HepG2 (cell line): ENCODE measurements around the gene C22orf15. TPM values are rescaled to one million over a fixed set of nuclear protein-coding genes. Genes with fewer than 3 reads are reported as not detected.

ENCODE experiments used
- ATAC-seq: fragments of 200-7000 bp; cut with Tn5 transposase; 3 replicates; pipeline ENCODE4 v1.9.1; 2020; ENCODE audit warnings: mild to moderate bottlenecking, moderate library complexity
- BruUV-seq: library from RNA; stranded (reverse); fragments of 400-500 nt; replicated peaks from 2 replicates; lab custom pipeline; 2021; lab: Mats Ljungman, UMichigan
- CTCF ChIA-PET: fragments of 300-600 bp; formaldehyde crosslinking; extraction: SDS; loops from one replicate; lab custom pipeline; 2021; ENCODE audit warnings: low total read pairs, inconsistent platforms, low intra/inter-chr PET ratio; lab: Yijun Ruan, JAX
- POLR2A ChIA-PET: fragments of 350-600 bp; sonication (Branson Sonifier 250); formaldehyde crosslinking; loops from one replicate; lab custom pipeline; 2020; ENCODE audit warnings: antibody characterized with exemption, inconsistent platforms; lab: Yijun Ruan, JAX
- DNase-seq: peaks from one replicate; pipeline ENCODE4 v3.0.0-alpha.2; 2015; ENCODE audit warnings: low spot score
- FAIRE-seq: peaks from 3 replicates; lab custom pipeline; 2011; peaks lifted over from hg19 to GRCh38; lab: Jason Lieb, UNC
- H2AFZ ChIP-seq: one replicate; pipeline ENCODE4 v1.6.1; 2011; ENCODE audit warnings: low read length, inconsistent platforms
- H3K27ac ChIP-seq: fragments of 300-600 bp; 3 replicates; pipeline ENCODE4 v1.8.0; 2011; ENCODE audit warnings: mixed run types, mild to moderate bottlenecking, mixed read lengths, low read length, inconsistent platforms; ENCODE audit not compliant: insufficient read depth; ENCODE audit errors: extremely low read length
- H3K27me3 ChIP-seq, 2 experiments: fragments of 200-600 bp in 1 of 2; 2 replicates in 1 of 2; 3 replicates in 1 of 2; pipeline versions ENCODE4 v1.6.0 to v1.8.0; 2011; ENCODE audit warnings: low read length in 2 of 2, mild to moderate bottlenecking in 2 of 2, moderate library complexity in 2 of 2, inconsistent platforms in 1 of 2; ENCODE audit not compliant: insufficient read depth in 2 of 2, control insufficient read depth in 1 of 2
- H3K36me3 ChIP-seq, 2 experiments: fragments of 200-600 bp in 1 of 2; replicated peaks in 1 of 2; 2 replicates in 1 of 2; 3 replicates in 1 of 2; pipeline versions ENCODE4 v1.5.1 to v1.8.0; 2011; ENCODE audit warnings: low read length in 2 of 2, inconsistent platforms in 1 of 2; ENCODE audit not compliant: insufficient read depth in 2 of 2, control insufficient read depth in 1 of 2
- H3K4me1 ChIP-seq: 2 replicates; pipeline ENCODE4 v1.5.1; 2012; ENCODE audit warnings: low read length, inconsistent platforms; ENCODE audit not compliant: insufficient read depth
- H3K4me2 ChIP-seq: 2 replicates; pipeline ENCODE4 v1.6.0; 2011; ENCODE audit warnings: low read depth, low read length, inconsistent platforms
- H3K4me3 ChIP-seq, 3 experiments: fragments of 200-600 bp in 1 of 3; sonication (generic), shearing (Covaris generic) in 1 of 3; replicated peaks in 1 of 3; 2 replicates each; pipeline ENCODE4 v1.5.1; 2011 to 2016; ENCODE audit warnings: low read length in 3 of 3, inconsistent platforms in 2 of 3, low read depth in 2 of 3, mild to moderate bottlenecking in 2 of 3, control low read depth in 1 of 3, mixed read lengths in 1 of 3; ENCODE audit not compliant: insufficient read depth in 1 of 3
- H3K79me2 ChIP-seq: one replicate; pipeline ENCODE4 v1.6.1; 2011; ENCODE audit warnings: low read length, inconsistent platforms; ENCODE audit not compliant: insufficient read depth
- H3K9ac ChIP-seq: 2 replicates; pipeline ENCODE4 v1.6.0; 2011; ENCODE audit warnings: mild to moderate bottlenecking, low read depth, low read length, inconsistent platforms; ENCODE audit not compliant: insufficient read depth
- H3K9me3 ChIP-seq: 2 replicates; pipeline ENCODE4 v1.5.1; 2012; ENCODE audit warnings: mild to moderate bottlenecking, low read length
- H4K20me1 ChIP-seq: 2 replicates; pipeline ENCODE4 v1.6.0; 2011; ENCODE audit warnings: inconsistent platforms, mild to moderate bottlenecking, low read length, moderate library complexity; ENCODE audit not compliant: insufficient read depth
- ATM ChIP-seq: fragments of 450-650 bp; IDR thresholded peaks from 2 replicates; pipeline ENCODE4 v1.7.1; 2017; ENCODE audit warnings: mild to moderate bottlenecking, borderline replicate concordance
- CHCHD3 ChIP-seq: sonication (generic); formaldehyde crosslinking; IDR thresholded peaks from 2 replicates; pipeline ENCODE4 v1.8.0; 2022; ENCODE audit warnings: mild to moderate bottlenecking, missing genetic modification reagents, moderate library complexity
- ETV5 ChIP-seq: IDR thresholded peaks from 2 replicates; pipeline ENCODE4 v1.6.1; 2018; ENCODE audit warnings: missing biosample characterization, missing genetic modification reagents, inconsistent platforms, borderline replicate concordance
- FOSL2 ChIP-seq: sonication (generic); formaldehyde crosslinking; IDR thresholded peaks from 2 replicates; pipeline ENCODE4 v1.4.0; 2020; ENCODE audit warnings: missing genetic modification reagents
- GATAD2A ChIP-seq: IDR thresholded peaks from 2 replicates; pipeline ENCODE4 v1.6.1; 2016
- GPN1 ChIP-seq: sonication (generic); formaldehyde crosslinking; IDR thresholded peaks from 2 replicates; pipeline ENCODE4 v1.5.1; 2020; ENCODE audit warnings: missing genetic modification reagents, borderline replicate concordance
- HIC2 ChIP-seq: sonication (generic); formaldehyde crosslinking; IDR thresholded peaks from 2 replicates; pipeline ENCODE4 v1.9.0; 2022; ENCODE audit warnings: low read depth, missing genetic modification reagents
- LBX2 ChIP-seq: sonication (generic); formaldehyde crosslinking; IDR thresholded peaks from 2 replicates; pipeline ENCODE4 v1.5.0; 2020; ENCODE audit warnings: missing genetic modification reagents, mild to moderate bottlenecking, borderline replicate concordance
- MAFF ChIP-seq: IDR thresholded peaks from 2 replicates; pipeline ENCODE4 v1.6.1; 2011; ENCODE audit warnings: low read depth, low read length, improper control_type of control experiment
- NR2F6 ChIP-seq, 2 experiments: IDR thresholded peaks; 2 replicates each; pipeline ENCODE4 v1.6.1; 2016; ENCODE audit warnings: antibody characterized with exemption in 1 of 2, mild to moderate bottlenecking in 1 of 2
- RFX1 ChIP-seq: fragments of 450-650 bp; IDR thresholded peaks from 2 replicates; pipeline ENCODE4 v1.6.1; 2017
- RFX3 ChIP-seq: IDR thresholded peaks from 2 replicates; pipeline ENCODE4 v1.6.1; 2016; ENCODE audit warnings: missing biosample characterization, missing genetic modification reagents
- STAT5B ChIP-seq: sonication (generic); formaldehyde crosslinking; IDR thresholded peaks from 2 replicates; pipeline ENCODE4 v1.4.0; 2020; ENCODE audit warnings: missing genetic modification reagents
- TCF7L2 ChIP-seq: IDR thresholded peaks from 2 replicates; pipeline ENCODE4 v1.6.1; 2011; ENCODE audit warnings: mild to moderate bottlenecking, low read depth, low read length, moderate library complexity
- TMF1 ChIP-seq: sonication (generic); formaldehyde crosslinking; IDR thresholded peaks from 2 replicates; pipeline ENCODE4 v1.8.1; 2022; ENCODE audit warnings: low read depth, missing genetic modification reagents
- ZFY ChIP-seq: sonication (generic); formaldehyde crosslinking; IDR thresholded peaks from 2 replicates; pipeline ENCODE4 v1.4.0; 2020; ENCODE audit warnings: missing genetic modification reagents
- ZMYM3 ChIP-seq: sonication (generic); formaldehyde crosslinking; IDR thresholded peaks from 2 replicates; pipeline ENCODE4 v1.5.1; 2020; ENCODE audit warnings: mild to moderate bottlenecking, missing genetic modification reagents
- ZNF629 ChIP-seq: sonication (generic); formaldehyde crosslinking; conservative IDR thresholded peaks from 2 replicates; pipeline ENCODE4 v1.5.0; 2020; ENCODE audit warnings: missing genetic modification reagents
- ZNF670 ChIP-seq: sonication (generic); formaldehyde crosslinking; IDR thresholded peaks from 2 replicates; pipeline ENCODE4 v1.8.0; 2022; ENCODE audit warnings: mild to moderate bottlenecking, missing genetic modification reagents, borderline replicate concordance
- ZNF83 ChIP-seq: sonication (generic); formaldehyde crosslinking; IDR thresholded peaks from 2 replicates; pipeline ENCODE4 v1.4.0; 2020; ENCODE audit warnings: missing genetic modification reagents, mild to moderate bottlenecking, borderline replicate concordance
- WGBS: methylation state at CpG from one replicate; pipeline ENCODE4 v1.1.6; 2017; ENCODE audit warnings: low lambda C conversion rate; 5-methylcytosine and 5-hydroxymethylcytosine counted together
- in situ Hi-C: cut with HindIII; loops from 2 replicates; pipeline ENCODE4 v1.10.0; 2017; ENCODE audit warnings: low pct_unique_long_range_greater_than_20kb; ENCODE audit not compliant: extremely low pct_ligation_motif_present
- intact Hi-C: fragments of 100-400 bp; cut with micrococcal nuclease; formaldehyde crosslinking; loops from one replicate; pipeline ENCODE4 v1.10.0; 2022; ENCODE audit not compliant: unreplicated experiment
- polyA plus RNA-seq, 8 experiments: library from polyadenylated mRNA; depleted of rRNA in 3 of 8; stranded (reverse) in 7 of 8; unstranded in 1 of 8; fragments of >200 nt; fragmentation: Illumina TruSeq in 4 of 8; extraction: Trizol in 4 of 8; gene quantifications; 2 replicates each; pipeline versions ENCODE4 v1.2.1 to v1.2.3, GENCODE V29; 2011 to 2016; ENCODE audit warnings: low read depth in 4 of 8, missing spikeins in 1 of 8, mixed read lengths in 1 of 8; ENCODE audit not compliant: insufficient read depth in 1 of 8
- total RNA-seq, 5 experiments: library from RNA; depleted of rRNA; stranded (reverse); fragments of >200 nt; fragmentation: Illumina TruSeq; extraction: Trizol; gene quantifications; 2 replicates each; pipeline ENCODE4 v1.2.3, GENCODE V29; 2016; ENCODE audit warnings: low read depth in 1 of 5

The C22orf15 gene
- total and polyA plus RNA-seq, 2 of the 13 experiments (the other 11 are each of a cell fraction or from before 2014, with no cell fraction given) = not detected

GRCh38 chr22:23782703-23783102 is 19.9 kb downstream of the C22orf15 start (continued):
- TF ChIP-seq LBX2 (CRISPR knock-in tag) = no peak
- peak; percentile 36; the same call in 1 of the 2 replicates for TF ChIP-seq ZMYM3 (CRISPR knock-in tag)
- no peak for TF ChIP-seq FOSL2 (CRISPR knock-in tag)
- no peak for TF ChIP-seq ATM
- peak; percentile 76 for TF ChIP-seq ZNF629 (CRISPR knock-in tag)
- TF ChIP-seq GPN1 (CRISPR knock-in tag) = no peak
- 0 out of 2 replicates have a peak, but pooled peaks have one; percentile 13 for TF ChIP-seq ZFY (CRISPR knock-in tag)
- TF ChIP-seq STAT5B = no peak
- no peak for TF ChIP-seq MAFF
- no peak for TF ChIP-seq RFX3
- TF ChIP-seq TCF7L2 = no peak
- TF ChIP-seq ZNF83 = no peak
- TF ChIP-seq, all 625 proteins: peak for 3

GRCh38 chr22:23783265-23784150 is 20.7 kb downstream of the C22orf15 start:
- FAIRE-seq (no peak), ATAC-seq (peak; percentile 22), DNase-seq (no peak)
- intact Hi-C loops = loop anchor here (1.0 kb wide), 1 partner anchor 9 kb away; no protein-coding TSS in a partner anchor
- Histone ChIP-seq H3K79me2 (peaks cover 12% of the 10 kb centered on the region), H2AFZ (no peak overlapping the region), H3K9me3 (no peaks in the 10 kb centered on the region), H3K4me2 (peak overlapping the region; percentile 76), H3K4me1 (peaks cover 70% of the 10 kb centered on the region), H4K20me1 (peaks cover 7% of the 10 kb centered on the region), H3K9ac (0 out of 2 replicates have a peak overlapping the region, but pooled peaks have one; percentile 23), H3K4me3 (peak overlapping the region; percentile 6 to 51 (median 26); a peak in 4 of 6 replicates), H3K27me3 (no peaks in the 10 kb centered on the region), H3K36me3 (no peaks in the 10 kb centered on the region), H3K27ac (peak overlapping the region; percentile 64)
- in situ Hi-C loops = loop anchor here (5.0 kb wide), 1 partner anchor 64 kb away; no protein-coding TSS in a partner anchor
- 84% methylated on average over 7 of the region's 15 CpGs for WGBS
- ChIA-PET CTCF (no interaction called here), POLR2A (interaction anchor here (7.1 kb wide), 1 partner anchor 8 kb away, joined by 201 read pairs; the partner anchor contains the start of gene MMP11)
- no TSS peak for BruUV-seq
- TF ChIP-seq NR2F6 (IDR thresholded peaks at IDR 0.05) (peak; percentile 8; the same call in 1 of the 2 replicates), NR2F6 (CRISPR knock-in tag; IDR thresholded peaks at IDR 0.05) (no peak), ETV5 (CRISPR knock-in tag) (0 out of 2 replicates have a peak, but pooled peaks have one; percentile 21), TMF1 (CRISPR knock-in tag) (0 out of 2 replicates have a peak, but pooled peaks have one; percentile 14), GATAD2A (CRISPR knock-in tag) (0 out of 2 replicates have a peak, but pooled peaks have one; percentile 5), RFX1 (no peak), ZNF670 (CRISPR knock-in tag) (0 out of 2 replicates have a peak, but pooled peaks have one; percentile 30), HIC2 (peak; percentile 59), CHCHD3 (CRISPR knock-in tag) (no peak)
